Heart right ventricle (tissue), 16 donors: ENCODE data around the gene RBM20. TPM values are rescaled to one million over a fixed set of nuclear protein-coding genes. Genes with fewer than 3 reads are reported as not detected.

Source experiments
- ATAC-seq, 8 donors: fragments of 200-7000 bp; cut with Tn5 transposase; one replicate each; pipeline ENCODE4 v1.9.1; 2020; ENCODE audit warnings: mild to moderate bottlenecking in 8 of 8, moderate library complexity in 8 of 8, moderate number of reproducible peaks in 1 of 8
- DNase-seq, 2 donors: peaks; one replicate each; pipeline ENCODE4 v3.0.0-alpha.2; 2020
- H3K27ac ChIP-seq, 10 donors: fragments of 200-600 bp; sonication (generic) in 2 of 10; one replicate each; pipeline versions ENCODE4 v1.5.0 to v1.8.0; 2020 to 2022; ENCODE audit warnings: mild to moderate bottlenecking in 3 of 10
- H3K27me3 ChIP-seq, 7 donors: fragments of 200-600 bp; one replicate each; pipeline ENCODE4 v1.8.0; 2021 to 2022; ENCODE audit warnings: mild to moderate bottlenecking in 2 of 7
- H3K36me3 ChIP-seq, 9 donors: fragments of 200-600 bp; sonication (generic) in 1 of 9; one replicate each; pipeline versions ENCODE4 v1.5.0 to v1.8.0; 2020 to 2022; ENCODE audit warnings: mild to moderate bottlenecking in 2 of 9
- H3K4me1 ChIP-seq, 9 donors: fragments of 200-600 bp; sonication (generic) in 1 of 9; one replicate each; pipeline versions ENCODE4 v1.5.0 to v1.8.0; 2020 to 2022; ENCODE audit warnings: mild to moderate bottlenecking in 4 of 9
- H3K4me3 ChIP-seq, 10 donors: fragments of 200-600 bp; sonication (generic) in 2 of 10; one replicate each; pipeline versions ENCODE4 v1.5.0 to v1.8.0; 2020 to 2022; ENCODE audit warnings: mild to moderate bottlenecking in 7 of 10, moderate library complexity in 2 of 10
- H3K9me3 ChIP-seq, 11 donors: fragments of 200-600 bp in 10 of 11; sonication (generic) in 2 of 11; one replicate each; pipeline versions ENCODE4 v1.5.0 to v1.8.0; 2013 to 2022; ENCODE audit warnings: mild to moderate bottlenecking in 2 of 11, control low read depth in 1 of 11, moderate library complexity in 1 of 11
- CTCF ChIP-seq, 9 donors: fragments of 200-600 bp; sonication (generic) in 2 of 9; IDR thresholded peaks; one replicate each; pipeline versions ENCODE4 v1.5.0 to v1.8.0; 2021 to 2022; ENCODE audit warnings: antibody characterized with exemption in 9 of 9, mild to moderate bottlenecking in 5 of 9, moderate library complexity in 1 of 9
- WGBS, 2 donors: extraction: QIAGEN DNeasy Blood & Tissue Kit; methylation state at CpG; one replicate each; pipeline ENCODE4 v1.1.7; 2013; ENCODE audit warnings: inconsistent platforms in 1 of 2; 5-methylcytosine and 5-hydroxymethylcytosine counted together
- intact Hi-C, 10 donors: fragments of 100-400 bp; cut with DNase I; formaldehyde crosslinking; loops; one replicate each; pipeline versions ENCODE4 v1.11.1 to v1.14.2; 2022
- polyA plus RNA-seq, 2 donors: library from polyadenylated mRNA; stranded (reverse); fragments of 200-250 nt; gene quantifications; one replicate each; pipeline ENCODE4 v1.2.3, GENCODE V29; 2013
- total RNA-seq, 10 donors: library from RNA; stranded (reverse); fragmentation: NEBNext Ultra II Directional in 3 of 10; extraction: Animal tissue kit (Norgen Biotek cat#: 25700) in 3 of 10; gene quantifications; one replicate each; pipeline versions ENCODE4 v1.2.1 to v1.2.4, GENCODE V29; 2021 to 2023
- donor health status: Arrhythmogenic right ventricular cardiomyopathy.
- donor health status: ischemic (EF 13 %, LVEDD 7.1; RV severe dilation, severe dysfunction).
- donor health status: healthy with polysubstance abuse.
- donor health status: DM: no; HTN: yes; CAD: no.
- donor health status: DM: no; HTN: no; CAD: no.
- donor health status: ischemic (EF 25% LVEDD 6.9; RV normal size, moderate dysfunction).
- donor health status: ischemic (EF 25% LVEDD 5.7; RV mildly dilated, moderate dysfunction).
- donor health status: healthy.
- donor health status: DM: yes; HTN: yes; CAD: no.
- donor health status: Ischemic cardiomyopathy.
- donor health status: ischemic (EF 35%, LVEDD 5.7; RV mildly dilated, moderate dysfunction).
- donor health status: nonischemic (EF 11% LVEDD 7.7; RV severe dilation, severe dysfunction).
- donor health status: DM: yes; HTN: yes; CAD: no.
- donor health status: PGD.
- donor health status: ischemic (EF 29% LVEDD 5.4; RV normal size, mild dysfunction).
- donor health status: nonischemic (EF 23%, LVEDD 6.1; RV moderate dilation, normal function).

Gene RBM20
- total and polyA plus RNA-seq, 12 donors: 10.1 to 186 (median 134) TPM

GRCh38 chr10:110651044-110651958, 7.2 kb downstream of the RBM20 start:
- Histone ChIP-seq H3K36me3 (no peaks in the 10 kb centered on the region), H3K27me3 (peaks cover 0 to 48% (median 25%) of the 10 kb centered on the region in 7 donors), H3K27ac (peak overlapping the region in 8 of 10 donors; percentile 44 to 96 (median 90)), H3K9me3 (no peaks in the 10 kb centered on the region), H3K4me1 (peaks cover 0 to 56% (median 20%) of the 10 kb centered on the region in 9 donors), H3K4me3 (peak overlapping the region in 2 of 10 donors; percentile 0 to 6)
- 21 to 36% methylated on average over 12 of the region's 12 CpGs for WGBS, 2 donors
- TF ChIP-seq CTCF (IDR thresholded peaks at IDR 0.05): no peak
- peak; percentile 45 to 93 (median 86) for ATAC-seq
- DNase-seq: peak; percentile 32 to 41
- intact Hi-C loops: no loop called here

- Histone ChIP-seq H3K4me3 (no peak overlapping the region), H3K27ac (peak overlapping the region in 6 of 10 donors; percentile 27 to 96 (median 67)), H3K36me3 (no peaks in the 10 kb centered on the region), H3K9me3 (no peaks in the 10 kb centered on the region), H3K4me1 (peaks cover 0 to 56% (median 20%) of the 10 kb centered on the region in 9 donors), H3K27me3 (peaks cover 0 to 35% (median 14%) of the 10 kb centered on the region in 7 donors)
- intact Hi-C loops: no loop called here
- ATAC-seq (no peak), DNase-seq (no peak)
- 56 to 64% methylated on average over 6 of the region's 6 CpGs for WGBS, 2 donors
- no peak for TF ChIP-seq CTCF (IDR thresholded peaks at IDR 0.05)
These were observed 8.5 kb downstream of the RBM20 start for GRCh38 chr10:110652475-110653118.

- ATAC-seq (no peak), DNase-seq (no peak)
- H3K27me3 ChIP-seq: peaks cover 0 to 22% (median 1%) of the 10 kb centered on the region in 7 donors
- H3K4me3 ChIP-seq: no peak overlapping the region
- no peak for TF ChIP-seq CTCF (IDR thresholded peaks at IDR 0.05)
- WGBS, 2 donors: 8 to 15% methylated on average over 1 of the region's 1 CpG
- H3K27ac ChIP-seq: peak overlapping the region in 2 of 10 donors; percentile 11 to 19
- H3K36me3 ChIP-seq: no peaks in the 10 kb centered on the region
- intact Hi-C loops: no loop called here
- no peaks in the 10 kb centered on the region for H3K9me3 ChIP-seq
- H3K4me1 ChIP-seq: peaks cover 0 to 78% (median 41%) of the 10 kb centered on the region in 9 donors
These were observed 11.2 kb downstream of the RBM20 start for GRCh38 chr10:110655320-110655719.

GRCh38 chr10:110656612-110657011, 12.5 kb downstream of the RBM20 start:
- Histone ChIP-seq H3K4me1 (peaks cover 2 to 82% (median 45%) of the 10 kb centered on the region in 9 donors), H3K27me3 (peaks cover 0 to 22% (median 0%) of the 10 kb centered on the region in 7 donors), H3K36me3 (no peaks in the 10 kb centered on the region), H3K4me3 (no peak overlapping the region), H3K27ac (peak overlapping the region in 1 of 10 donors; percentile 5), H3K9me3 (no peaks in the 10 kb centered on the region)
- ATAC-seq: no peak
- no peak for TF ChIP-seq CTCF (IDR thresholded peaks at IDR 0.05)
- intact Hi-C loops: no loop called here
- no peak for DNase-seq
- 86% methylated on average over 4 of the region's 4 CpGs for WGBS, 2 donors
